Stimulated activated CD4-positive, alpha-beta T cell treated with anti-CD3 and anti-CD28 coated beads, Interleukin-4, amount 100 ng/mL, for 1 hour (primary cell): Measurements from ENCODE around the gene PYHIN1.
"Not testable (repeated sequence)": the region's sequence is repeated elsewhere in the genome, so short reads cannot be mapped to it uniquely, and the experiment has no call there.

Experiments
- DNase-seq: peaks from one replicate; pipeline ENCODE4 v3.0.0-alpha.2; 2020

Gene PYHIN1

DNA sequence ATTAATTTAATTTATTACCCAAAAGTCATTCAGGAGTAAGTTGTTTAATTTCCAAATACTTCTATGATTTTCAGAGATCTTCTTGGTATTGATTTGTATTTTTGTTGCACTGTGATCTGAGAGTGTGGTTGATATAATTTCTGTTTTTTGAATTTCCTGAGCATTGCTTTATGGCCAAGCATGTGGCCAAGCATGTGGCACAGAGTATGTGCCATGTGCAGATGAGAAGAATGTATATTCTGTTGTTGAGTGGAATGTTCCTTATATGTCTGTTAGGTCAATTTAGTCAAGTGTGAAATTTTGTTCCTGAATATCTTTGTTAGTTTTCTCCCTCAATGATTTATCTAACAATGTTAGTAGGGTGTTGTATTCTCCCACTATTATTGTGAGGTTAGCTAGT, 53.0 kb downstream of the PYHIN1 start:
- no peak for DNase-seq

DNA sequence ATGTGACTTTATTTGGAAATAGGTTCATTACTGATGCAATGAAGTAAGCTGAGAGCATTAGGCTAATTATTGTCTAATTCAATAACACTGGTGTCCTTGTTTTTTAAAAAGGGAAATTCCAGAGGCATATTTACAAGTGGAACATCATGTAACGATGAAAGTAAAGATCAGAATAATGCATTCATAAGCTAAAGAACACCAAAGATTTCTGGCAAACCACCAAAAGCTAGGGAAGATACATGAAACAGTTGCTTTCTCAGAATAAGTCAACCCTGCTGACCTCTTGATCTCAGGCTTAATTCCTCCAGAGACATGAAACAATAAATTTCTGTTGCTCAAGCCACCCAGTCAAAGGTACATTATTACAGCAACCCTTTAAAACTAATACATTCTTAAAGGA, 58.1 kb downstream of the PYHIN1 start:
- DNase-seq, result no peak

DNA sequence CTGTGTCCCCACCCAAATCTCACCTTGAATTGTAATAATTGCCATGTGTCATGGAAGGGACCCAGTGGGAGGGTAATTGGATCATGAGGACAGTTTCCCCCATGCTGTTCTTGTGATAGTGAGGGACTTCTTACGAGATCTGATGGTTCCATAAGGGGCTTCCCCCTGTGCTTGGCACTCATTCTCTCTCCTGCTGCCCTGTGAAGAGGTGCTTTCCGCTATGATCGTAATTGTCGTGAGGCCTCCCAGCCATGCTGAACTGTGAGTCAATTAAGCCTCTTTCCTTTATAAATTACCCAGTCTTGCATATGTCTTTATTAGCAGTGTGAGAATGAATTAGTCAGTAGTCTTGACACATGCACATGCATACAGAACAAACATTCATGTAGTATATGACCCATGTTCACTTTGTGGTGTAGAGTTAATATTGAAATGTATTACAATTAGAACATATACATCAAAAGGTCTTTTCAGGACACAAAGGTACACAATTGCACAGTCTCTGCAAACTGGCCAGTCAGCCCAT, 61.5 kb downstream of the PYHIN1 start:
- DNase-seq, result no peak

DNA sequence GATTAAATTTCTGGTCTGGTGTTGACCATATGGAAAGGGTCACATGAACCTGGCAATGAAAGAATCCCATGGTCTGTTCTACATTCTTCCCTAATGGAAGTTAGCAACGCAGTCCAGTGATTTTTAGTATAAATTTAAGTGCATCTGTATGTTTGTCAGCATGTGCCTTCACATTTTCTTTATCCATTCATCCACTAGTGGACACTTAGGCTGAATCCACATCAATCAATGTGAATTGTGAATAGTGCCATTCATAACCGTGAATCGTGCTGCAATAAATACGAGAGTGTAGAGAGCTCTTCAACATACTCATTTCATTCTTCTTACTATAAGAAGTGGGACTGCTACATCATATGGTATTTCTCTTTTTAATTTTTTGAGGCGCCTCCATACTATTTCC, 65.6 kb downstream of the PYHIN1 start:
- no peak for DNase-seq

DNA sequence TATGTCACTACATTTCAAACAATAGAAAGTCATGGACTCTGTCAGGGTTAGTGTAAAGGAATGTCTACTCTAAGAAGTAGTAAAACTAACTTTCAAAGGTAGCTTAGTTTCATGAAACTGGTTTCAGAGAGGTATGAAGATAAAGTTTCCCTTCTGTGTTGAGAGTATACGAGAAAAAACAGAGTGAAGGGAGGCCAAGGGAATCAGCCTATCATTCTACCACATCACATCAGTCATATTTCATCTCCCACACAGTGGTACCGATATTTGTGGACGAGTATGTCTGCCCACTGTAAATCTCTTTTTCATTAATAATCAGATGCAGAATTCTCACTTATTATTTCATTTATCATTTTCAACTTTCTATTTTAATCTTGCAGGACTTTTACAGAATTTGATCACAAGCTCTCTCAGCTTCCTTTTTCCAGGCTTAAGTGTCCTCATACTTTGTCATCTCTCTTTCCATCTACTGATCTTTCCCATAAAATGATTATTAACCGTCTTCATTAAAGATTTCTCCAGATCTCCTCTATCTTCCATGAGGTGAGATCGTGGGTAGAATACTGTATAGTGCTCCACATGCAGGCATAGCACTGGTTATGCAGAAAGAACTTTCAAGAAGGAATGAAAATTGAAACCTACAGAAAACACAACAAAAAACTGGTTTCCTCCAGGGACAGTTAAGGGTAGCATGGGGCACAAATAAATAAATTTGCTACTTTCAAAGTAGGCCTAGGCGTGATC, 66.9 kb downstream of the PYHIN1 start:
- DNase-seq, result no peak

DNA sequence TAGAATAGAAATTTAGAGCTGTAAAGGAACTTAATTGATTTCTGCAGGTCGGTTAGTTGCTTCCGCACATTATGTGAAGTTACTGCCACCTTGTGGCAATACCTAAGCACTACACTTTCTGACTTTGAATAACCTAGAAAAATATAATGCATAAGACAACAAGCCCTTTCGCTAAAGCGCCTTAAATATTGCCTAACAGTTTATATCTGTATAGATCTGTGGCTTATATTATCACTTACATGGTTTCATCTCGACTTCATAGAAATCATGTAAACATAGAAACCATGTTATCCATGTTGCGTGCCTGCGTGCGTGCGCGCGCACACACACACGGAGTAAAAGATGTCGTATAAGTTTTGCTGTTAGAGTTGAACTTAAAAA, 67.4 kb downstream of the PYHIN1 start:
- no peak for DNase-seq

DNA sequence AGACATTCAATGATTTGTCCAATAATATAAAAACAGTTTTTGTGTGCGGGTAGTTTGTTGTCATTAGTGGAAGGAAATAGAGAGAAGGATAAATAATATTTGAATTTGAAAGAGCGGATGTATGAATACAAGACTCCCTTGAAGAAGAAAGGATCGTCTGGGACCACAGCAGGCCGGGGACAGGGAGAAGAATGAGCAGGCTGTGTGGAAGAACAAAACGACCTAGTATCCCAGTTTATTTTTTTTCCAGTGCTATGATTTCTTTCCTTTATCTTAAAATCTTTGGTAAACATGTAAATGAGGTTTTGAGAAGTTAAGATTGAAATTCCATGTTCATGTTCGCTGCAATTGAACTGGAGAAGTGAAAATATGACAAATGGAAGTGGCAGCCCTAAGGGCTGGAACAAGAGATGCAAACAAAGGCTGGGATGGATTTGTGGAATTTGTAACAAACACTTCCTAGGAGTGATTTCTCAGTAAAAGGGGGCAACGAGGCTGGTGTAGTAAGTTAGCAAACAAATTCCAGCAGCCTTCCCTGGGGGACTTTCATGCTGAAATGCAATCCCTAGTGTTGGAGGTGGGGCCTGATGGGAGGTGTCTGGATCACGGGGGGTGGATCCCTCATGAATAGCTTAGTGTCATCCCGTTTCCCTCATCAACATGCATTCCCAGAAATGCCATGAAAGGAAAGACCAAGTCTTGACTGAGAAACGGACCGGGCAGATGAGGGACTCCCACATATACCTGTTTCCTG, 68.1 kb downstream of the PYHIN1 start:
- DNase-seq, result no peak

DNA sequence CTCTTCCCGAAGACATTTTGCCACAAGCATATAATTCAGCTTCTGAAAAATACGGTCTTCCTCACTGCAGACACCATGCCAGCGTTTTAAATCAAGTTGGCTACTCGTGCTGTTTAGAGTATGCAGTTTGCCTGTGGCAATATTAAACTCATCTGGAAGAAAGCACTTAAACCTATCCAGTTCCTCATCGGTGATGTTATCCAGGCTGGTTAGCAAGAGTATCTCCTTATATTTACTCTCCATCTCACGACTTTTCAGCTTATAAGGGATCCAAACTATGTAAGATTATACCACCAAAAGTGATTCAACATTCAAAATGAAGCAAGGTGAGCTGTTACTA, 68.7 kb downstream of the PYHIN1 start:
- DNase-seq, result no peak

DNA sequence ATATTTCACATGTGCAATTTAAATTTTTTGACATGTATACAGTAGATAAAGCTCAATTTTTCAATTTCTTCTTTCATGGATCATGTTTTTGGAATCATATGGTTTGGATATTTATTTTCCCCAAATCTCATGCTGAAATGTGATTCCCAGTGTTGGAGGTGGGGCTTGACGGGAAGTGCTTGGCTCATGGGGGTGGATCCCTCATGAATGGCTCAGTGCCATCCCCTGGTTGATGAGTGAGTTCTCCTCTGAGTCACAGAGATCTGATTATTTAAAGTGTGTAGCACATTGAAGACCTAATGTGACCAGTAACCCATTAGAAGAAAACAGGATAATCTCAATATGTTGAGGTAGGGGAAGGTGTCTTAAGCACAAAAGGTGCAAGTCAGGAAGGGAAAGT, 69.3 kb downstream of the PYHIN1 start:
- DNase-seq, result no peak

DNA sequence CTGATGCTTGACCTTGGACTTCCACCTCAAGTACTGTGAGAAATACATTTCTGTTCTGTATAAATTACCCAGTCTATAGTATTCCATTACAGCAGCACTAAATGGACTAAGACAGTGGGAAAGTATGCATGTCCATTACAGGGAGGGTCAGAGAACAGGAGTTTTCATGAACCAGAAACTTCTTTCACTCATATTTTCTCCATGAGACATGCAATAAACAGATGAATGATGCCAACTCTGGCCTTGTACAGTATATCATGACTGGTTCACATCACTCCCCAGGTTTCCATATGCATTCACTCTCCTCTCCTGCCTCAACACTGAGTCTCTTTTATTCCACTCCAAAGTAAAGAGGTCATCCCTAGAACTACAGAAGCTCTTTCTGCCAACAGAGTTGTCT, 73.8 kb downstream of the PYHIN1 start:
- DNase-seq, result no peak

DNA sequence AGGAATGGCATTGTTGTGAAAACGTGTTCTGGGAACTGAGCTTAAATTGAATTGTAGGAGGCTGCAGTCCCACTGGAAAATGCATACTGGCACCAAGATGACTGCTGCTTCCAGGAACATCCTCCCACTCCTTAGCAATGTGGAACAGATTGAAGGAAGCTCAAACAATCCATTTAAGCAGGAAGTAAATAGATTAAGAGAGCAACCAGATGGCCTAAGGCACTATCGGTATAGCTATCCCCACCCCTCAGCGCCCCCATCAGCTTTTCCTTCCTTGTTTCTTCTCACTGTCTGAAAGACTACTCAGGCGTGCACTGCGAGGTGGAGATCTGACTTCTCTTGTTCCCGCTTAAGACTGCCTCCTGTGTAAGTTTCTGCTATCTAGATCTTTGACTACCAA, 74.3 kb downstream of the PYHIN1 start:
- no peak for DNase-seq

DNA sequence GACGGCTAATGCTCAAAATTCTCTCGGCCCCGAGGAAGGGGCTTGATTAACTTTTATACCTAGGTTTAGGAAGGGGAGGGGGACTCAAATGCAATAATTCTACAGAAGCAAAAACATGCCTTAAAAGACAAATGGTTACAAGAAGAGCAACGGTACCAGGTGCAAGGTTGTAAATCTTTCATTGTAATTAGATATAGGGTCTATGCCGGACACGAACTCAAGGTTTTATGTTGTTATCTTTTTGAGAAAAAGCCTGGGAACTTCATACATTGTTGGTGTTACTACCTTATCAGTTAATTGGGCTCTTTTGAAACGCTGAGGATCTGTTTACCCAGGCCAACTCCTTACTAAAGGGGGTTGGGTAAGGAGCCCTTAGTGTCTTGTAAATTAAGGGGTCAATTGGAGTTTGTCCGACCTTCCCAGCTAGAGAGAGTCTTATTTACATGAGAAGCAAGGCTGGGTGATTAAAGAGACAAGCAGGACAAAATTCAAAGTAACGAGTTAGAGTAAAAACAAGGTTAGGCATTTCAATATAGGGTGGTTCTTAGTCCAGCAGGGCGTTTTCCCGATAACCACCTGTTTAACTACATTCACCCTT, 75.0 kb downstream of the PYHIN1 start:
- not testable (repeated sequence) for DNase-seq

DNA sequence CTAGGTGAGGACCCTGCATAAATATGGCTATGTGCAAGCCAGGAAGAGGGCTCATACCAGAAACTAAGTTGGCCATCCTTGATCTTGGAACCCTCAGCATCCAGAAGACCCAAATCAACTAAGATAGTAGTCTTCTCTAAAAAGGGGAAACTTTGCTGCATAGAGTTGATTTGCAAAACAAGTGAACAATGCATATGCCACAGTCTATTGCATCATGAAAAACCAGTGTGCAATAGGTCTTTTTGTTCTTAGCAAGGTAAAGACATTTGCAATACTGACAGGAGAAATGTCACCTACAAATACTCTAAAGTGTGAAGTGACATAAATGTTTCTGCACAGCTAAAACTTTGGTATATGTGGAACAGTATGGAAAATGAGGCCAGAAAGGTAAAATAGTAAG, 76.4 kb downstream of the PYHIN1 start:
- DNase-seq, result no peak

DNA sequence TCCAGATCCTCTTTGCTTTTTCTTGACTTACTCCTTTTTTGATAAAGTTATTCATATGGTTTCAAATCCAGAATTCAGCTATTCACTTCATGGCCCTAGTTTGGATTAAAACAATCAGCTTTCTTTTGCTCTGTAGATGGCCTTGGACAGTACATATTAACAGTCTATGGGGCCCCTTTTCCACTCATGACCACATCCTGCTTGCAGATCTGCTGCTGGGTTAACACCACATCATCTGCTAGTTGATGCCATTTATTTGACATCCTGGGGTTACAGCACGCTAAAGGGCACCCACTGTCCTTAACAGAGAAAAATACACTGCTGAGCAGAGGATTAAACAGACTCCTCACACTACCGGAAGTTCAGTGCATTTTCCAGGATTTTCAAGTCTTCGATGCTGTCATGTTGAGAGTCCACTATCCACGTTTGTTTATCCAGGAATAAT, 77.4 kb downstream of the PYHIN1 start:
- peak; percentile 25 for DNase-seq

DNA sequence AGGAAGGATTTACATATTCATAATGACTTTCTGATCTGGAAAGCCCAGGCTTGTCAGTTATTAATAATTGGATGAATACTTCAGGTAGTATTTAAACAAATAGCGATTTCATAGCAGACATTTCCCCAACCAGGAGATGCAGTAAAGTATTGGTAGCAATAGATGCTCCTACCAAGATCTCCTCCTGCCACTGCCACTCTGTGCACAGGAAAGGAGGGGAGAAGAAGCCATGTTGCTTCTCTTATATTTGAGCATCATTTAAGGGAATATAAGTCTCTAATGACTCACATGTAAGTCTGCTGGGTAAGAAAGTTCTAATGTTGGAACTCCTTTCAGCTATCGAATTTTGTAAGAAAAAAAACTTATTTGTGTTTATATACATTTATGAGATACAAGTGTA, 77.9 kb downstream of the PYHIN1 start:
- DNase-seq, result no peak

DNA sequence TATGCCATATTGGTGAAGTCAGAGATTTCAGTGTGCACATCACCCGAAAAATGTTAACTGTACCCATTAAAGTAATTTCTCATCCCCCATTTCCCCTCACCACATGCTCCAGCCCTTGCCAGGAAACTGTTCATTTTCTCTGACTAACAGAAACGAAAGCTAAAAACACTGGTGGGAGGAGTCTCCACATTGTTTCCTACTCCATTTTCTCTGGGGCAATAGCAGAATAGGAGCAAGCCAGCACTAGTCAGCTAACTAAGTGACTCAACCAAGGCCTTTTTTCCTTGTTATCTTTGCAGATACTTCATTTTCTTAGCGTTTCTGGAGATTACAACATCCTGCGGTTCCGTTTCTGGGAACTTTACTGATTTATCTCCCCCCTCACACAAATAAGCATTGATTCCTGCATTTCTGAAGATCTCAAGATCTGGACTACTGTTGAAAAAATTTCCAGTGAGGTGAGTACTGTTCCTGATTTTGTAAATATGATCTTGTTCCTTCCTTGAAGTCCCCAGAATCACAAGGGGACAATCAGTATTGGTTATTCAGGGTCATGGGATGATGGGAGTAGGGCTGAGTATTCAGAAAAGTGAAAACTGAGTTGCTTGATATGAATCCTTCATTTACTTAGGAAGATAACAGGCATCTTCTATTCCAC, 78.5 kb downstream of the PYHIN1 start, which contains the start of gene IFI16:
TSS of gene IFI16 (plus strand) at position 204 of the 658 bp plus-strand sequence. CDS start 4,774 bp downstream, outside the sequence.
- peak; percentile 30 for DNase-seq

DNA sequence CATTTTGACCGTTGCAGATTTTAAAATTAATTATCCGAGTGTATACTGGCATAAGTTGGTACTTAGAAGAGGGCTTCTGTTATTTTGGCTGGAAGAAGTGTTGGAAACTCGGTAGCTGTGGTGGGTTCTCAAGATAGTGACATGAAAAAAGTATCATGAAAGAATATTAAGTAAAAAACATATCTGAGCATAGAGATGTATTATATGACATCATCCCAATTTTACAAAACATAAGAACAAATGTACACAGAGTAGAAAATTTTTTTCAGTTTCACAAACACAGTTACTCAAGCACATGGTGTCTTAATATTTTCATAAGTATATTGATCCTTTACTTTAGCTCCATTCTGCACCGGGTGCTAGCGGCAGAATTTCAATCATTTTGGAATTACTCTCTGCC, 79.0 kb downstream of the PYHIN1 start:
- DNase-seq, result no peak

DNA sequence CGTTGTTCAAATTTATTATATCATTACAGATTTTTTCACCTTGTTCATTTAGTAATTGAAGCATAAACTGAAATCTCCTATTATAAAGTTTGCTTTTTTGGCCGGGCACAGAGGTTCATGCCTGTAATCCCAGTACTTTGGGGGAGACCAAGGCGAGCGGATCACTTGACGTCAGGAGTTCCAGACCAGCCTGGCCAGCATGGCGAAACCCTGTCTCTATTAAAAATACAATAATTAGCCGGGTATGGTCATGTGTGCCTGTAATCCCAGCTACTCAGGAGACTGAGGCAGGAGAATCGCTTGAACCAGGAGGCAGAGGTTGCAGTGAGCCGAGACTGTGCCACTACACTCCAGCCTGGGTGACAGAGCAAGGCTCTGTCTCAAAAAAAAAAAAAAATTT, 79.6 kb downstream of the PYHIN1 start:
- not testable (repeated sequence) for DNase-seq

DNA sequence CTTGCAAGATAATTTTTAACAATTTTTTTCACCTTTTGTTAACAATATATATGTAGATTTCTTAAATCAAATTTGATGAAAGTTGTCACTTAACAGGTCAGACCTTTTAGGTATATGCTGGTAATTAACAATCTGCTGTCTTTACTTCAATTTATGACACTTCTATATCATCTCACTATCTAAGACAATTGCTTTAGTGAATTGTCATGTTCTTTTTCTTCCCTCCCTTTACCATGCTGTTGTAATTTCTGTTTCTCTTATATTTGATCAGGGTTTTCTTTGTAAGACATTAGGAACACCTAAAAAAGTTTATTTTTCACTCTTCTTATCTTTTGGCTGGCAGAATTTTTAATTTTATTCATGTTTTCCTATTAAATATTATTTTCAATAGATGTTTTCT, 80.4 kb downstream of the PYHIN1 start:
- DNase-seq, result no peak

DNA sequence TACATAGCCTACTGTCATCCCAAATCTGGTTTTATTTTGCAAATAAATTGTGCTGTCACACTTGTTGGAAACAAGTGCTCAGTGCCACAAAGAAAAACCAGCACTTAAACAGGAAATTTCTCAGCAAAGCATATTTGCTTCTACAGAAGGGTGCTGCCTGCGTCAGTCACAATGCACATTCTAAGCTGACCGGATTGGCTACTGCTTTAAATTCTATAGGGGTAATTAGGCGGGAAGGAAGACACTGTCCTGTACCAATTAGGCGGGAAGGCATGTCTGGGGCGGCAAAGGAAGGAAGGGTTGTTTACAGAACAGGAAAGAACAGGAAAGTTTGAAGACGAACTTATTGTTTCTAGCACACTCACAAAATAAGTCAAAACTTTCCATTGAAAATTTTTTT, 81.1 kb downstream of the PYHIN1 start:
- peak; percentile 27 for DNase-seq

DNA sequence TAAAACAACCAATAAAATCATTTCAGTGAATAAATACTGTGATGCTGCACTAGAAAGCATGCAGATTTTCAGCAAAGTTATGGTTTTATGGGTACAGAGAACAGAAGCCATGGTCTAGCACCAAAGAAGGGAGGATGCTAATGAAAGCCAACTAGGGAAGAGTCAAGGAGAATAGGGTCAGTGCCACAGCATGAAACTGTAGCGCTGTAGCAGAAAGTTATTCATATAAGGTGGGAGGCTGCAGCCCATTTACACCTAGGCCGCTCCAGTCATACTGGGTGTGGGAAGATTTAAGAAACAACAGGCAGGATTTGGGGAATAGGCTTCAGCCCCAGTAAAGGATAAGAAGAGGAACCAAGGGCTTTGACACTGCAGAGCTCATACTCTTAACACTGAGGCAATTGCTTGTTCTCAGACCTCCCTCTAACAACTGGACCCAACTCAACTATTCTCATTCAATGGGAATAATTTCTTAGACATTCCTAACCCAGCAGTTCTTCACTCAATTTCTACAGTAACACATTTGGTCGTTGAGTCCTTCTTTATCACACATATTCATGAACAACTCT, 82.7 kb downstream of the PYHIN1 start:
- no peak for DNase-seq

DNA sequence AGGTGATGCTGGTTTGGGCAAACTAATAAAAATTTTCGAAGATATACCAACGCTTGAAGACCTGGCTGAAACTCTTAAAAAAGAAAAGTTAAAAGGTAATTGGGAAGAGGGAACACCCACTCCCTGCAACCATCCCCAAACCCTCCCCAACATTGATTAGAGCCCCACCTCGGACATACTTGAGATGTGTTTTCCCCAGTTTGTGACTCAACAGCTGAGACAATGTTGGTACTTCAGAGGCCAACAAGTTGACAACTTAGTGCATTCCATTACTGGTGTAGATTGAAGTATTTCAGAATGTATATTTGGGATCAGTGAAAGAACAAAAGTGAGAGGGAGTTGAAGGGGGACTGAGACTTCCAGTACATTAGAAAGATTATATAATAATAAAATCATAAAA, 83.5 kb downstream of the PYHIN1 start:
- no peak for DNase-seq

DNA sequence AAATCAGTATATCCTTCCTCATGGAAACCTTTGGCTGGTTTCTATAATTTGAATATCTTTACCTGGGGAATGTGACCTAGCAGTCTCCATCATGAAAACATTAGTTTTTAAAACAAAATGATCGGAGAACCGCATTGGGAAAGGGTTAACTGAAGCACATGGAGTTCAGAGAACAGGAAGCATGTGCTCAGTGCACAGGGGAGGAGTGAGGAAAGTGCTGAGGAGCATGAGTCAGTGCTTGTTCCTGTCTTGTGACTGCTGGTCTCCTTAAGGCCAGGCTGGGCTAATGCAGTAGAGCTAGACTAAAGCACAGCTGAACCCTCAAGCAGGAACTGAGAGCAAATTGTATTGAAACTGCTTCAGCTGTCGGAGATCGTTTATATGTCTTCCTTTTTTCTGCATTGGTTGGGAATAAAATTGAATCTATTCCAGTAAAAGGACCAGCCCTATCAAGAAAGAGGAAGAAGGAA, 84.1 kb downstream of the PYHIN1 start:
- peak; percentile 55 for DNase-seq
